Endothelial cell of umbilical vein (primary cell): ENCODE measurements around the gene PTPRD. TPM values are rescaled to one million over a fixed set of nuclear protein-coding genes. Genes with fewer than 3 reads are reported as not detected.

ENCODE experiments used
- BruUV-seq: library from RNA; stranded (reverse); fragments of 400-500 nt; replicated peaks from 2 replicates; lab custom pipeline; 2021; lab: Mats Ljungman, UMichigan
- CTCF ChIA-PET: fragments of 300-600, 350-600 bp; sonication (Branson Sonifier 250); formaldehyde crosslinking; loops from one replicate; lab custom pipeline; 2021; ENCODE audit warnings: antibody characterized with exemption, inconsistent platforms; lab: Charles Lee
- POLR2A ChIA-PET: fragments of 300-600, 350-600 bp; sonication (Branson Sonifier 250); formaldehyde crosslinking; loops from one replicate; lab custom pipeline; 2021; ENCODE audit warnings: antibody characterized with exemption, inconsistent platforms; lab: Charles Lee
- DNase-seq: peaks from one replicate; pipeline ENCODE4 v3.0.0-alpha.2; 2011; ENCODE audit warnings: low read depth, low spot score
- FAIRE-seq: peaks from 2 replicates; lab custom pipeline; 2011; peaks lifted over from hg19 to GRCh38; lab: Jason Lieb, UNC
- H2AFZ ChIP-seq: 2 replicates; pipeline ENCODE4 v1.6.0; 2012; ENCODE audit warnings: low read depth, low read length, control low read depth, inconsistent platforms
- H3K27ac ChIP-seq: 2 replicates; pipeline ENCODE4 v1.5.1; 2011; ENCODE audit warnings: low read depth, mild to moderate bottlenecking, control low read depth, low read length, moderate library complexity; ENCODE audit not compliant: insufficient read depth
- H3K27me3 ChIP-seq, 2 experiments: 2 replicates each; pipeline versions ENCODE4 v1.6.0 to v1.6.1; 2011; ENCODE audit warnings: low read length in 2 of 2, mixed read lengths in 1 of 2; ENCODE audit not compliant: control insufficient read depth in 2 of 2, insufficient read depth in 2 of 2
- H3K36me3 ChIP-seq, 2 experiments: 2 replicates in 1 of 2; 3 replicates in 1 of 2; pipeline ENCODE4 v1.5.1; 2011; ENCODE audit warnings: low read length in 2 of 2, mild to moderate bottlenecking in 1 of 2, moderate library complexity in 1 of 2; ENCODE audit not compliant: control insufficient read depth in 2 of 2, insufficient read depth in 2 of 2; ENCODE audit errors: extremely low read depth in 1 of 2
- H3K4me1 ChIP-seq: 3 replicates; pipeline ENCODE4 v1.5.1; 2011; ENCODE audit warnings: mild to moderate bottlenecking, low read length; ENCODE audit not compliant: control insufficient read depth, insufficient read depth; ENCODE audit errors: extremely low read depth
- H3K4me2 ChIP-seq: 2 replicates; pipeline ENCODE4 v1.6.1; 2011; ENCODE audit warnings: low read length, control low read depth, mixed read lengths; ENCODE audit not compliant: insufficient read depth
- H3K4me3 ChIP-seq, 3 experiments: fragments of 200-600 bp in 1 of 3; sonication (generic), shearing (Covaris generic) in 1 of 3; replicated peaks in 1 of 3; 2 replicates each; pipeline ENCODE4 v1.5.1; 2011 to 2016; ENCODE audit warnings: control low read depth in 3 of 3, low read length in 3 of 3, mild to moderate bottlenecking in 2 of 3, inconsistent platforms in 1 of 3, low read depth in 1 of 3, moderate library complexity in 1 of 3; ENCODE audit not compliant: insufficient read depth in 1 of 3
- H3K79me2 ChIP-seq: 2 replicates; pipeline ENCODE4 v1.6.0; 2012; ENCODE audit warnings: low read length, inconsistent platforms; ENCODE audit not compliant: control insufficient read depth, insufficient read depth
- H3K9ac ChIP-seq: replicated peaks from 2 replicates; pipeline ENCODE3; 2011; ENCODE audit warnings: low read length, control low read depth; ENCODE audit not compliant: insufficient read depth; ENCODE audit errors: extremely low read depth
- H3K9me1 ChIP-seq: replicated peaks from 3 replicates; pipeline ENCODE4 v1.6.0; 2011; ENCODE audit warnings: mild to moderate bottlenecking, low read length; ENCODE audit not compliant: control insufficient read depth, insufficient read depth; ENCODE audit errors: extremely low read depth
- H3K9me3 ChIP-seq: replicated peaks from 2 replicates; pipeline ENCODE4 v1.5.1; 2012; ENCODE audit warnings: low read length, inconsistent platforms; ENCODE audit not compliant: control insufficient read depth, insufficient read depth
- H4K20me1 ChIP-seq: replicated peaks from 2 replicates; pipeline ENCODE3; 2011; ENCODE audit warnings: mild to moderate bottlenecking, low read length; ENCODE audit not compliant: control insufficient read depth, insufficient read depth; ENCODE audit errors: extremely low read depth
- EZH2 ChIP-seq: IDR thresholded peaks from 2 replicates; pipeline ENCODE4 v1.6.1; 2012; ENCODE audit warnings: borderline replicate concordance, low read depth, mild to moderate bottlenecking, moderate library complexity, low read length, inconsistent platforms; ENCODE audit not compliant: severe bottlenecking
- FOS ChIP-seq: IDR thresholded peaks from 2 replicates; pipeline ENCODE4 v1.6.1; 2011; ENCODE audit warnings: mild to moderate bottlenecking, low read length, moderate library complexity, borderline replicate concordance; ENCODE audit not compliant: insufficient read depth
- GATA2 ChIP-seq: IDR thresholded peaks from 2 replicates; pipeline ENCODE4 v1.7.0; 2011; ENCODE audit warnings: low read depth, mild to moderate bottlenecking, moderate library complexity, mixed read lengths, low read length; ENCODE audit not compliant: insufficient read length, insufficient read depth
- JUN ChIP-seq: IDR thresholded peaks from 2 replicates; pipeline ENCODE4 v1.6.1; 2011; ENCODE audit warnings: borderline replicate concordance, low read depth; ENCODE audit not compliant: insufficient read length, insufficient read depth
- MYC ChIP-seq: IDR thresholded peaks from one replicate; pipeline ENCODE4 v1.6.1; 2011; ENCODE audit warnings: mild to moderate bottlenecking, low read depth, low read length
- POLR2A ChIP-seq: IDR thresholded peaks from 2 replicates; pipeline ENCODE4 v1.6.1; 2012; ENCODE audit warnings: low read depth, mild to moderate bottlenecking, control low read depth, low read length
- POLR2AphosphoS5 ChIP-seq: IDR thresholded peaks from 2 replicates; pipeline ENCODE4 v1.6.1; 2012; ENCODE audit warnings: low read depth, mild to moderate bottlenecking, control low read depth, low read length, moderate library complexity; ENCODE audit not compliant: insufficient read depth
- dilution Hi-C: fragments of 300-500 bp; cut with MboI; formaldehyde crosslinking; loops from one replicate; pipeline ENCODE4 v1.15.0; 2019; ENCODE audit warnings: low sequenced_read_pairs; ENCODE audit not compliant: extremely low pct_ligation_motif_present
- intact Hi-C: fragments of 100-400 bp; cut with micrococcal nuclease; formaldehyde crosslinking; loops from one replicate; pipeline ENCODE4 v1.10.0; 2022
- polyA plus RNA-seq, 4 experiments: library from polyadenylated mRNA; depleted of rRNA in 3 of 4; stranded (reverse) in 3 of 4; unstranded in 1 of 4; fragments of >200 nt; gene quantifications; 2 replicates each; pipeline versions ENCODE4 v1.2.1 to v1.2.3, GENCODE V29; 2011 to 2012; ENCODE audit warnings: missing spikeins in 1 of 4
- total RNA-seq: library from RNA; stranded (reverse); gene quantifications from 2 replicates; pipeline ENCODE4 v1.2.3, GENCODE V29; 2021
- TF ChIP-seq, protein P1 (sequence below), 2 donors: IDR thresholded peaks; 1 replicate in 1 of 2; 2 replicates in 1 of 2; pipeline ENCODE4 v1.5.1; 2011; ENCODE audit warnings: low read length in 2 of 2, mild to moderate bottlenecking in 2 of 2, moderate library complexity in 2 of 2, control low read depth in 1 of 2, inconsistent platforms in 1 of 2, low read depth in 1 of 2; ENCODE audit not compliant: insufficient read depth in 1 of 2; ENCODE audit errors: extremely low read depth in 1 of 2
- TF ChIP-seq, protein P2 (sequence below): IDR thresholded peaks from 2 replicates; pipeline ENCODE4 v1.6.1; 2011; ENCODE audit not compliant: insufficient read depth, insufficient read length

The PTPRD gene
- total and polyA plus RNA-seq, 2 donors (not counting 3 experiments of a cell fraction or from before 2014, with no cell fraction given), result 5.5 to 5.7 TPM

- TF ChIP-seq JUN (no peak), POLR2A (no peak), POLR2AphosphoS5 (no peak), MYC (no peak), FOS (no peak), GATA2 (no peak), EZH2 (no peak)
- TF ChIP-seq, protein P1, sequence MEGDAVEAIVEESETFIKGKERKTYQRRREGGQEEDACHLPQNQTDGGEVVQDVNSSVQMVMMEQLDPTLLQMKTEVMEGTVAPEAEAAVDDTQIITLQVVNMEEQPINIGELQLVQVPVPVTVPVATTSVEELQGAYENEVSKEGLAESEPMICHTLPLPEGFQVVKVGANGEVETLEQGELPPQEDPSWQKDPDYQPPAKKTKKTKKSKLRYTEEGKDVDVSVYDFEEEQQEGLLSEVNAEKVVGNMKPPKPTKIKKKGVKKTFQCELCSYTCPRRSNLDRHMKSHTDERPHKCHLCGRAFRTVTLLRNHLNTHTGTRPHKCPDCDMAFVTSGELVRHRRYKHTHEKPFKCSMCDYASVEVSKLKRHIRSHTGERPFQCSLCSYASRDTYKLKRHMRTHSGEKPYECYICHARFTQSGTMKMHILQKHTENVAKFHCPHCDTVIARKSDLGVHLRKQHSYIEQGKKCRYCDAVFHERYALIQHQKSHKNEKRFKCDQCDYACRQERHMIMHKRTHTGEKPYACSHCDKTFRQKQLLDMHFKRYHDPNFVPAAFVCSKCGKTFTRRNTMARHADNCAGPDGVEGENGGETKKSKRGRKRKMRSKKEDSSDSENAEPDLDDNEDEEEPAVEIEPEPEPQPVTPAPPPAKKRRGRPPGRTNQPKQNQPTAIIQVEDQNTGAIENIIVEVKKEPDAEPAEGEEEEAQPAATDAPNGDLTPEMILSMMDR (IDR thresholded peaks at IDR 0.05; ENCODE audit: extremely low read depth in 1 of 2, insufficient read depth in 1 of 2, low read depth in 1 of 2, low read length in 2 of 2), result no peak
- TF ChIP-seq, protein P2, sequence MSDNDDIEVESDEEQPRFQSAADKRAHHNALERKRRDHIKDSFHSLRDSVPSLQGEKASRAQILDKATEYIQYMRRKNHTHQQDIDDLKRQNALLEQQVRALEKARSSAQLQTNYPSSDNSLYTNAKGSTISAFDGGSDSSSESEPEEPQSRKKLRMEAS, result no peak
- Histone ChIP-seq H3K4me1 (no peaks in the 10 kb centered on the region), H3K9me1 (no peaks in the 10 kb centered on the region), H3K27me3 (no peaks in the 10 kb centered on the region), H3K9ac (no peak overlapping the region), H3K27ac (no peak overlapping the region), H3K4me3 (no peak overlapping the region), H3K4me2 (no peak overlapping the region), H4K20me1 (no peaks in the 10 kb centered on the region), H3K36me3 (no peaks in the 10 kb centered on the region), H3K79me2 (no peaks in the 10 kb centered on the region), H2AFZ (no peak overlapping the region), H3K9me3 (no peaks in the 10 kb centered on the region)
- intact Hi-C loops, result no loop called here
- CTCF ChIA-PET, result no interaction called here
- no TSS peak for BruUV-seq
- dilution Hi-C loops, result no loop called here
- DNase-seq (no peak), FAIRE-seq (no peak)
- POLR2A ChIA-PET, result no interaction called here
These were observed 2012.9 kb downstream of the PTPRD start for GRCh38 chr9:8599937-8600336.
